Thymus (tissue), 14 donors: ENCODE measurements around the gene MCRS1. TPM values are rescaled to one million over a fixed set of nuclear protein-coding genes. Genes with fewer than 3 reads are reported as not detected.
"Not testable (repeated sequence)": the region's sequence is repeated elsewhere in the genome, so short reads cannot be mapped to it uniquely, and the experiment has no call there.

Experiments used
- DNase-seq, 9 donors: peaks; one replicate each; pipeline ENCODE4 v3.0.0-alpha.2; 2013; ENCODE audit warnings: low spot score in 9 of 9, low read depth in 6 of 9, missing footprints in 1 of 9
- H3K27ac ChIP-seq, 2 donors: one replicate each; pipeline ENCODE4 v1.5.1; 2013; ENCODE audit warnings: control low read depth in 1 of 2, low read depth in 1 of 2, low read length in 1 of 2, mild to moderate bottlenecking in 1 of 2, moderate library complexity in 1 of 2
- H3K27me3 ChIP-seq, 2 donors: one replicate each; pipeline ENCODE4 v1.5.1; 2013; ENCODE audit warnings: low read length in 1 of 2; ENCODE audit not compliant: control insufficient read depth in 2 of 2, insufficient read depth in 1 of 2
- H3K36me3 ChIP-seq, 2 donors: one replicate each; pipeline ENCODE4 v1.5.1; 2013; ENCODE audit warnings: low read length in 1 of 2, mild to moderate bottlenecking in 1 of 2, moderate library complexity in 1 of 2; ENCODE audit not compliant: control insufficient read depth in 2 of 2, insufficient read depth in 2 of 2
- H3K4me1 ChIP-seq, 2 donors: one replicate each; pipeline ENCODE4 v1.5.1; 2013; ENCODE audit warnings: low read length in 2 of 2; ENCODE audit not compliant: control insufficient read depth in 2 of 2, insufficient read depth in 2 of 2
- H3K4me3 ChIP-seq, 2 donors: one replicate each; pipeline ENCODE4 v1.5.1; 2013; ENCODE audit warnings: low read length in 2 of 2, control low read depth in 1 of 2, mild to moderate bottlenecking in 1 of 2
- H3K9me3 ChIP-seq, 2 donors: one replicate each; pipeline ENCODE4 v1.5.1; 2013; ENCODE audit warnings: low read length in 1 of 2, mild to moderate bottlenecking in 1 of 2; ENCODE audit not compliant: control insufficient read depth in 2 of 2, insufficient read depth in 1 of 2
- WGBS: extraction: QIAGEN DNeasy Blood & Tissue Kit; methylation state at CpG from one replicate; pipeline ENCODE4 v1.1.7; 2013; 5-methylcytosine and 5-hydroxymethylcytosine counted together
- long read RNA-seq, 10 donors: transcript quantifications; one replicate each; lab custom pipeline, GENCODE V29; 2026
- polyA plus RNA-seq: library from polyadenylated mRNA; stranded (reverse); fragments of 200-250 nt; gene quantifications from one replicate; pipeline ENCODE4 v1.2.3, GENCODE V29; 2013
- total RNA-seq: library from RNA; stranded (reverse); fragments of 120-200 nt; gene quantifications from one replicate; pipeline ENCODE4 v1.2.4, GENCODE V29; 2013
- donor health status: healthy.

Gene MCRS1, protein sequence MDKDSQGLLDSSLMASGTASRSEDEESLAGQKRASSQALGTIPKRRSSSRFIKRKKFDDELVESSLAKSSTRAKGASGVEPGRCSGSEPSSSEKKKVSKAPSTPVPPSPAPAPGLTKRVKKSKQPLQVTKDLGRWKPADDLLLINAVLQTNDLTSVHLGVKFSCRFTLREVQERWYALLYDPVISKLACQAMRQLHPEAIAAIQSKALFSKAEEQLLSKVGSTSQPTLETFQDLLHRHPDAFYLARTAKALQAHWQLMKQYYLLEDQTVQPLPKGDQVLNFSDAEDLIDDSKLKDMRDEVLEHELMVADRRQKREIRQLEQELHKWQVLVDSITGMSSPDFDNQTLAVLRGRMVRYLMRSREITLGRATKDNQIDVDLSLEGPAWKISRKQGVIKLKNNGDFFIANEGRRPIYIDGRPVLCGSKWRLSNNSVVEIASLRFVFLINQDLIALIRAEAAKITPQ
- total RNA-seq, result 52.6 TPM
- polyA plus RNA-seq, result 65.5 TPM
- long read RNA-seq, donor 1, result 0 reads
- long read RNA-seq, donor 2, result 0 reads
- long read RNA-seq, donor 3, transcript MCRS1-201 (15 exons, 1,928 nt), result major isoform, 27 of 29 reads
- long read RNA-seq, donor 3, partial matches to known transcripts, result 0 of 29 reads
- long read RNA-seq, donor 3, other reads (novel, unspliced or antisense), result 0 of 29 reads
- long read RNA-seq, donor 4, transcript MCRS1-201 (15 exons, 1,928 nt), result major isoform, 5 of 5 reads
- long read RNA-seq, donor 4, partial matches to known transcripts, result 0 of 5 reads
- long read RNA-seq, donor 4, other reads (novel, unspliced or antisense), result 0 of 5 reads
- long read RNA-seq, donor 5, transcript MCRS1-201 (15 exons, 1,928 nt), result major isoform, 19 of 20 reads
- long read RNA-seq, donor 5, partial matches to known transcripts, result 0 of 20 reads
- long read RNA-seq, donor 5, other reads (novel, unspliced or antisense), result 0 of 20 reads
- long read RNA-seq, donor 6, transcript MCRS1-201 (15 exons, 1,928 nt), result major isoform, 13 of 13 reads
- long read RNA-seq, donor 6, partial matches to known transcripts, result 0 of 13 reads
- long read RNA-seq, donor 6, other reads (novel, unspliced or antisense), result 0 of 13 reads
- long read RNA-seq, donor 7, transcript MCRS1-201 (15 exons, 1,928 nt), result major isoform, 7 of 8 reads
- long read RNA-seq, donor 7, partial matches to known transcripts, result 0 of 8 reads
- long read RNA-seq, donor 7, other reads (novel, unspliced or antisense), result 0 of 8 reads
- long read RNA-seq, donor 8, transcript MCRS1-201 (15 exons, 1,928 nt), result major isoform, 6 of 6 reads
- long read RNA-seq, donor 8, partial matches to known transcripts, result 0 of 6 reads
- long read RNA-seq, donor 8, other reads (novel, unspliced or antisense), result 0 of 6 reads
- long read RNA-seq, donor 9, transcript MCRS1-201 (15 exons, 1,928 nt), result major isoform, 16 of 16 reads
- long read RNA-seq, donor 9, partial matches to known transcripts, result 0 of 16 reads
- long read RNA-seq, donor 9, other reads (novel, unspliced or antisense), result 0 of 16 reads
- long read RNA-seq, donor 10, transcript MCRS1-201 (15 exons, 1,928 nt), result major isoform, 5 of 5 reads
- long read RNA-seq, donor 10, partial matches to known transcripts, result 0 of 5 reads
- long read RNA-seq, donor 10, other reads (novel, unspliced or antisense), result 0 of 5 reads

DNA sequence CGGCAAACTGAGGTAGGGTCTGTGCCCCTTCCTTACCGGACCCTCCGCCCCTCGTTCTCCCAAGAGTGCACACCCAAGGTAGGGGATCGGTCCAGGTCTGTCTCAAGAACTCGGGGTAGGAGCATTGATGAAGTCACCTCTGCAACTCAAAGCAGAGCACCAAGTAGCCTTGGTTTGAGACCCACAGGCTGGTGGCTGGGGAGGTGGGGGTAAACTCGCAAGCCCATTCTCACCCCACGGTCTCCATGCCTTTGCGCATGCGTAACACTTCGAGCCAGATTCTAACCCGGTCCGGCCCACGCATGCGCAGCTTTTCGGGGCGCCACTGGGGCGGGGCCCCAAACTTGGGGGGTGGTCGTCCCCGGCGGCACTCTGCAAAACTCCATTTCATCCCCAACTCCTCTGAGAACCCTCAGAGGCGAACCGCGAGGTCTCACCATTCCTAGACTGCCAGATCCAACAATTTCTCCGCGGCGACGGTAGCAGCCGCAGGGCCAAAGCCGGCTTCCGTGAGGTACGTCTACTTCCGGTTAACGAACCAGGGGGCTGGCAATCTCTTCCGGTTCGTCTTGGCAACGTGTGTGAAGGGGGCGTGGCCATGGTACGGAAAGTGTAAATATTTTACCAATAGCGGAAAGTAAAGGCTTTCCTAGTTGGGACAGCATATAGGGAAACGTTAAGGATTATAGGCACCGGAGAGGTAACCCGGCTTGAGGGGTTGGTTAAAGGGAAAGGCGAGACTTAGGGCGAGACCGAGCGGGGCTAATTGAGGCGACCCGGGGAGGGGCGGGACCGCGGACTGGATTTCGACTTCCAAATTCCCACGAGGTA lies at the start of gene MCRS1:
TSS of gene MCRS1 (minus strand) at position 532 of the 831 bp plus-strand sequence. CDS start 1,411 bp downstream, outside the sequence.
- H3K27ac ChIP-seq, result peak within 1 kb of the TSS; percentile 85 to 88
- peak; percentile 77 to 96 (median 89) for DNase-seq
- peak within 1 kb of the TSS; percentile 82 to 84 for H3K4me3 ChIP-seq
- peaks cover 25 to 31% of the 10 kb centered on the region in 2 donors for H3K36me3 ChIP-seq
- under 1% methylated on average over 54 of the region's 54 CpGs for WGBS
- H3K9me3 ChIP-seq, result peaks cover 0 to 4% of the 10 kb centered on the region in 2 donors
- no peaks in the 10 kb centered on the region for H3K27me3 ChIP-seq
- H3K4me1 ChIP-seq, result peaks cover 12 to 32% of the 10 kb centered on the region in 2 donors

DNA sequence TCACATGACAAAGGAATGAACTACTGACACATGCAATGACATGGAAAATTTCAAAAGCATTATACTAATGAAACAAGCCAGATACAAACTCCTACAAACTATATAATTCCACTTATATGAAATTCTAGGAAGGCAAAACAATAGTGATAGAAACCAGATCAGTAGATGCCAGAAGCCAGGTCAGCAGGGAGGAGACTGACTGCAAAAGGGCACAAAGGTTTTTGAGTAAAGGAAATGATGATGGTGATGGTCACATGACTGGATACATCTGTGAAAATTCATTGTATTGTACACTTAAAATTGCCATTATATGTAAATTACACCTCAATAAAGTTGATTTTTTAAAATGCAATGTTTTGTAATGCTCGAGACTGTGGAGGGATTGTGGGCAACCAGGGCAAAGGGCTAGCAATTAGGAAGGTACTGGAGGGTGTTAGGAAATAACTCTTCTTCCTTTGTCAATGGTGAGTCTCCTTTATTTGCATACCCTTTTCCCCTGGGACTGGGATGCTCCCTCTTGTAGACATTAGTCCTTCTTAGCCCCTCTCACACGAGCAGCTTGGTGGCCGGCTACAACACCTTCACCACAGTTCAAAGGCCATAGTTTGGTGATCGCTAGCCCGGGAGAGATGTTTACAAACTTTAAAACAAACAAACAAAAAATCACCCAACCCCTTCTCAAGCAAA lies 48.7 kb upstream of the MCRS1 start:
- DNase-seq, result no peak
- peaks cover 0 to 4% of the 10 kb centered on the region in 2 donors for H3K9me3 ChIP-seq
- no peak overlapping the region for H3K27ac ChIP-seq
- 74% methylated on average over 5 of the region's 5 CpGs for WGBS
- no peaks in the 10 kb centered on the region for H3K36me3 ChIP-seq
- H3K4me3 ChIP-seq, result no peak overlapping the region
- H3K4me1 ChIP-seq, result peaks cover 2 to 8% of the 10 kb centered on the region in 2 donors
- H3K27me3 ChIP-seq, result peaks cover 2 to 44% of the 10 kb centered on the region in 2 donors

DNA sequence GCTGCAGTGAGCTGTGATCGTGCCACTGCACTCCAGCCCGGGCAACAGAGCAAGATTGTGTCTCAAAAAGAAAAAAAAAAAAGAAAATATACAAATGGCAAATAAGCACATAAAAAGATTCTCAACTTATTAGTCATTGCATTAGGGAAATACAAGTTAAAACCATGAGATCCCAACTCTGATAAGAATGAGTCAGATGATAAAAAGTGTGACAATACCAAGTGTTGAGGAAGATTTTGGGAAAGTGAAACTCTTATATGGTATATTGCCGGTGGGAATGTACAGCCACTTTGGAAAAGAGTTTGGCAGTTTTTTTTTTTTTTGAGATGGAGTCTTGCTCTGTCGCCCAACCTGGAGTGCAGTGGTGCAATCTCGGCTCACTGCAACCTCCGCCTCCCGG lies 47.8 kb upstream of the MCRS1 start:
- WGBS, result 98% methylated on average over 7 of the region's 7 CpGs
- H3K27me3 ChIP-seq, result peaks cover 0 to 34% of the 10 kb centered on the region in 2 donors
- no peaks in the 10 kb centered on the region for H3K4me1 ChIP-seq
- no peak overlapping the region for H3K4me3 ChIP-seq
- H3K36me3 ChIP-seq, result no peaks in the 10 kb centered on the region
- DNase-seq, result no peak
- H3K27ac ChIP-seq, result no peak overlapping the region
- peaks cover 0 to 5% of the 10 kb centered on the region in 2 donors for H3K9me3 ChIP-seq

DNA sequence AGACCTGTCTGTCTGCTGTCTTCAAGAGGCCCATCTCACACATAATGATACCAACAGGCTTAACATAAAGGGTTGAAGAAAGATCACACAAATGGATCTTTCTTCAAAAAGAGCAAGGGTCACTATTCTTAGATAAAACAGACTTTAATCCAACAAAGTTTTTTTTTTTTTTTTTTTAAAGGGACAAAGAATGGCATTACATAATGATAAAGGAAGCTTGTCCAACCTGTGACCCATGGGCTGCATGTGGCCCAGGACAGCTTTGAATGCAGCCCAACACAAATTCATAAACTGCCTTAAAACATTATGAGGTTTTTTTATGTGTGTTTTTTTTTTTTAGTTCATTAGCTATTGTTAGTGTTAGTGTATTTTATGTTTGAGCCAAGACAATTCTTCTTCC lies 44.3 kb upstream of the MCRS1 start:
- Histone ChIP-seq H3K4me1 (no peaks in the 10 kb centered on the region), H3K9me3 (peaks cover 0 to 8% of the 10 kb centered on the region in 2 donors), H3K36me3 (no peaks in the 10 kb centered on the region), H3K27ac (no peak overlapping the region), H3K27me3 (peaks cover 0 to 8% of the 10 kb centered on the region in 2 donors), H3K4me3 (no peak overlapping the region)
- DNase-seq, result no peak

DNA sequence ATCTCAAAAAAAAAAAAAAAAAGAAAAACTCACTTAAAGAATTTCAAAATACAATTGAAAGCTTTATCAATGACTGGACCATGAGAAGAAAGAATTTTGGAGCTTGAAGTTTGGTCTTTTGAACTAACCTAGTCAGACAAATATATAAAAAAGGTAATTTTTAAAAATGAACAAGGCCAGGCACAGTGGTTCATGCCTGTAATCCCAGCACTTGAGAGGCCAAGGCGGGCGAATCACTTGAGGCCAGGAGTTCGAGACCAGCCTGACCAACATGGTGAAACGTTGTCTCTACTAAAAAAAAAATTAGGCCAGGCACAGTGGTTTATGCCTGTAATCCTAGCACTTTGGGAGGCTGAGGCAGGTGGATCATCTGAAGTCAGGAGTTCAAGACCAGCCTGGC lies 42.8 kb upstream of the MCRS1 start:
- H3K4me3 ChIP-seq, H3K4me1 ChIP-seq, H3K9me3 ChIP-seq, DNase-seq, H3K36me3 ChIP-seq, H3K27me3 ChIP-seq, H3K27ac ChIP-seq: not testable (repeated sequence)
- WGBS, result 98% methylated on average over 4 of the region's 4 CpGs

DNA sequence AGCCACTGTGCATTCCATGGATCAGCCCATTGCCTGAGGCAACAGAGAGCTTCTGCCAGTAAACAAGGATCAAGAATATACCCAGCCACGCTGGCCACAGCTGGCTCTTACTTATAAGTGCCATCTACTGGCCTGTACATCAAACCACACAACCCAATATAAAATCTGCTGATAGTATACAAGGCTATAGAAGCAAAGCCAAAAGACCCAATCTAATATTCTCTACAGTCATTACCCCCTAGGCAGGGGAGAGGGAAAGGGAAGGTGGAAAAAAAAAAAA lies 41.9 kb upstream of the MCRS1 start:
- no peaks in the 10 kb centered on the region for H3K27me3 ChIP-seq
- 85% methylated on average over 1 of the region's 1 CpG for WGBS
- H3K4me1 ChIP-seq, result peaks cover 0 to 7% of the 10 kb centered on the region in 2 donors
- no peaks in the 10 kb centered on the region for H3K36me3 ChIP-seq
- no peak overlapping the region for H3K4me3 ChIP-seq
- no peak for DNase-seq
- peaks cover 0 to 5% of the 10 kb centered on the region in 2 donors for H3K9me3 ChIP-seq
- no peak overlapping the region for H3K27ac ChIP-seq

DNA sequence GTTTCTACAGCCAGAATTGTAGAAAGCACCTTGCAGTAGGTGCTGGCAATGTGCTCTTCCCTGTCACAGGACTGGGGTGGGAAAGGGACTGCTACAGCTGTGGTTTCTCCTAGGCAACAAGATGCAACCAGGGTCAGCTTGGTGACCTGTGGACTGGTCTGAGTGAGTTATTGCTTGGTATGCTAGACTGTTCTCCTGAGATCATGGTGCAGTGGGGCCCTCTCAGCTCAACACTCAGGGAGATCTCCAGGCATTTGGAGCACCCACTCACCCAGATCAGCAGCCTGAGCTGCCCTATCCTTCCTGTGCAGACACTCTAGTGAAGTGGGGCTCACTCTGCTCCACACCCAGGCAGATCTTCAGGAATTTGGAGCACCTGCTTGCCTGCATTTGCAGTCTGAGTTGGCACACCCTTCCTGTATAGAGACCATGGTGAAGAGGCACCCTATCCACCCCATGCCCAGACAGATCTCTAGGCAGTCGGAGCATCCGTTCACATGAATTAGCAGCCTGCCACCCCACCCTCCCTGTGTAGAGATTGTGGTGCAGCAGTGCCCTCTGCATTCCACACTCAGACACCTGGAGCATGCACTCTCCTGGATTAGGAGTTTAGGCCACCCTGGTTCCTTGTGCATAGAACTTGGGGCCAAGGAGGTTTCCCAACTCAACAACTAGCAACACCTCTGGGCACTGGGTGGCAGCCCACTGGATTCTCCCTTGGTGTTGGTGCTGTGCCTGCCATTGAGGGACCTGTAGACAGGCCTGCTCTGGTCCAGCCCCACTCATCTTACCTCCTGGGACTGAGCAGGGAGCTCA lies 41.3 kb upstream of the MCRS1 start:
- 96% methylated on average over 2 of the region's 2 CpGs for WGBS
- no peak for DNase-seq
- Histone ChIP-seq H3K4me1 (peaks cover 0 to 8% of the 10 kb centered on the region in 2 donors), H3K36me3 (no peaks in the 10 kb centered on the region), H3K4me3 (no peak overlapping the region), H3K27me3 (no peaks in the 10 kb centered on the region), H3K27ac (no peak overlapping the region), H3K9me3 (peaks cover 0 to 5% of the 10 kb centered on the region in 2 donors)
